KOPT-K1 (cell line): ENCODE data around the gene MEIG1.
"Not testable (repeated sequence)": the region's sequence is repeated elsewhere in the genome, so short reads cannot be mapped to it uniquely, and the experiment has no call there.

Experiments used
- H3K27ac ChIP-seq: fragments of 200-600 bp; sonication (generic); 2 replicates; pipeline ENCODE4 v1.5.1; 2016; ENCODE audit warnings: antibody characterized with exemption, mild to moderate bottlenecking, low read depth, low read length; ENCODE audit not compliant: poor library complexity, severe bottlenecking
- H3K36me3 ChIP-seq: fragments of 200-600 bp; sonication (generic); 2 replicates; pipeline ENCODE4 v1.5.1; 2017; ENCODE audit warnings: antibody characterized with exemption, mild to moderate bottlenecking, low read length, moderate library complexity; ENCODE audit not compliant: insufficient read depth
- H3K9me3 ChIP-seq: fragments of 200-600 bp; sonication (generic); 2 replicates; pipeline ENCODE4 v1.5.1; 2017; ENCODE audit warnings: antibody characterized with exemption, low read length, mild to moderate bottlenecking; ENCODE audit not compliant: insufficient read depth, poor library complexity, severe bottlenecking

MEIG1 gene

DNA sequence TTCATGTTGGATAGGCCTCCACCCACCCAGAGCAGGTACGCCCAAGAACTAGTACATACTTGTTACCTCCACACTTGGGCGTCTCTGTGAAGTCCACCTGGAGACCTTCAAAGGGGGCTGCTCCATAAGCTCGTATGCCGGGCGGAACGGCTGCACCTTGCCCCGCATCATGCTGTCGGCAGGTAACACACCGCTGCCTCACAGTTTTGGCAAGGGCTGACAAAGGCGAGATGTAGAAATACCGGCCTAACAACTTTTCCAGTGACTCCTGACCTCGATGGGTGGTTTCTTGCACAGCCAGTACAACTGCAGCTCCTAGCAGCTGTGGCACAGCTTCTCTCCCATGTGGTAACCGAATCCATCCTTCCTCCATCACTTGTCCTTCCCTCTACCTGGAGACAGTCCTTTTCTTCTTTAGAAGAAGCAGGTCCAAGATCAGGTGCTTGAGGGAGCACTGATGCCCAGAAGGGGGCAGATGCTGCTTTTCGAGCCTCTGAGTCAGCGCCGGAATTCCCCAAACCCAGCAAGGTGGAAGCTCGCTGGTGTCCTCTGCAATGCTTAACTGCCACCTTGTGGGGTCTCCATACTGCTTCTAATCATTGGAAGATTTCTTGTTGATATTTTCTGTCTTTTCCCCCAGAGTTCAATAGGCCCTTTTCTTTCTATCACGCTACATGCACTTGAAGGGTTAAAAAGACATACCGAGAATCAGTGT lies 32.0 kb downstream of the MEIG1 start:
- H3K36me3 ChIP-seq, H3K9me3 ChIP-seq, H3K27ac ChIP-seq: not testable (repeated sequence)

DNA sequence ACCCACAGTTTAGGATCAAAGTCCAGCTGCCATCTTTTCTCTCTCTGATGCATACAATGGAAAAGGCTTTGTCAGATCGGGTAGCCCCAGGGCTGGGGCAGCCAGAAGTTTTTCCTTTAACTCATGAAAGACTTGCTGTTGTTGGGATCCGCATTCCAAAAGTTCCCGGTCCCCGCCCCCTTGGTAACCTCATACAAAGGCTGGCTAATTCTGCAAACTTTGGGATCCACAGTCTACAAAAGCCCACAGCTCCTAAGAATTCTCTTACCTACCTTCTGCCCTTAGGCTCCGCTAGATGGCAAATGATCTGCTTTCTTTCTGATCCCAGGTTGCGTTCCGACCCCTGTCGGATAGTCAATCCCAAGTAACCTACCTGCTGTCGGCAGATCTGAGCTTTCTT lies 33.1 kb downstream of the MEIG1 start:
- H3K27ac ChIP-seq, H3K9me3 ChIP-seq, H3K36me3 ChIP-seq: not testable (repeated sequence)

DNA sequence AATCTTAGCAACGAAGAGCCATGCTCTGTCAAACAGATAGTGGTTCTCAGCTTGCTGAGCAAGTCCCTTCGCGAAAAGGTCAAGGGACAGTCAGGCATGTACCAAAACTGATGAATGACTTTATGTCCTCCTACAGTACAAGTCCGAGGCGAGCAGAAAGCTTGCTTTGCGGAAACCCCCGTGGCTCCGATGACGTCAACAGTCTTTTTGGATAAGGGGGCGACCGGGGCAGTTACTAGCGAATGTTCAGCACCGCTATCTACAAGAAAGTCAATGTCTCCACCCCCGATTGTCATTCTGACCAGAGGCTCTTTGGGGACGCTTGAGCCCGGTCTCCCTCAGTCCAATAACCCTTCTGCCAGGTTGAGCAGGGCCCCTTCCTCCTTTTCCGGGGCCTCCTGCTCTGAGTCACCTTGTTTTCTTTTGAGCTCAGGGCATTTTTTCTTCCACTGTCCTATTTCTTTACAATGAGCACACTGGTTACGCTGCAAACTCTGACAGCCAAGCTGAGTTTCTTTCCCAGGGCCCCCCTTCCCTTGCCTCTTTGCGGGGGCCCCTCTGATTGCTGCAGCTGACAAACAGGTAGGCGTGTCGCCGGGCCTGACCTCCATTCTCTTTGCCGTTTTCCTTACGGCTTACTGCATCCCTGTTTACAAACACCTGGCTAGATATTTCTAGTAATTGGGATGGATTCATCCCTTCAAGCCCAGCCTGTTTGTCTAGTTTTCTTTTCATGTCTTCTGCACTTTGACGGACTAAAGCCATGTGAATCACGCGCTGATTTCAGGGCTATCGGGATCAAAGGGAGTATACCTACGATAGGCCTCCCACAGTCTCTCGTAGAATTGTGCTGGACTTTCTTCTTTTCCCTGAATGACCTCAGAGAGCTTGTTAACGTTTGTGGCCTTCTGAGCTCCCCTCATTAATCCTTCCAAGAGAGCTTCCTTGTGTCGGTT lies 34.6 kb downstream of the MEIG1 start:
- H3K36me3 ChIP-seq, H3K9me3 ChIP-seq, H3K27ac ChIP-seq: not testable (repeated sequence)

- Histone ChIP-seq H3K27ac (no peak overlapping the region), H3K9me3 (no peaks in the 10 kb centered on the region), H3K36me3 (no peaks in the 10 kb centered on the region)
Observed at GRCh38 chr10:14995964-14996565, 36.9 kb downstream of the MEIG1 start.

- H3K36me3 ChIP-seq, H3K9me3 ChIP-seq, H3K27ac ChIP-seq: not testable (repeated sequence)
Observed at GRCh38 chr10:15013530-15013929, 54.3 kb downstream of the MEIG1 start.

- H3K36me3 ChIP-seq: no peaks in the 10 kb centered on the region
Observed at GRCh38 chr10:15015451-15015850, 56.3 kb downstream of the MEIG1 start.

DNA sequence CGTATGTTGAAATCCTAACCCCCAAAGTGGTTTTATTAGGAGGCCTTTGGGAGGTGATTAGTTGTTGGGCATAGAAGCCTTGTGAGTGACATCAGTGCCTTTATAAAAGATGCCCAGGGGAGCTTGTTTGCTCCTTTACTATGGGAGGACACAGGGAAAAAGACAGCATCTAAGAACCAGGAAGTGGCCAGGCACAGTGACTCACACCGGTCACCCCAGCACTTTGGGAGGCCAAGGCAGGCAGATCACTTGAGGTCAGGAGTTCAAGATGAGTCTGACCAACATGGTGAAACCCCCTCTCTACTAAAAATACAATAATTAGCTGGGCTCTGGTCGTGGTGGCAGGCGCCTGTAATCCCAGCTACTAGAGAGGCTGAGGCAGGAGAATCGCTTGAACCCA lies 61.8 kb downstream of the MEIG1 start:
- not testable (repeated sequence) for H3K27ac ChIP-seq

More at GRCh38 chr10:15015451-15015850, 56.3 kb downstream of the MEIG1 start:
- H3K27ac ChIP-seq: no peak overlapping the region
- H3K9me3 ChIP-seq: no peaks in the 10 kb centered on the region

More for the DNA sequence above, 61.8 kb downstream of the MEIG1 start:
- H3K36me3 ChIP-seq, H3K9me3 ChIP-seq: not testable (repeated sequence)
